Muscle layer of colon (tissue), 2 donors: ENCODE results near the gene ZBTB14.

ENCODE experiments used
- H3K27ac ChIP-seq: one replicate; pipeline ENCODE4 v1.7.0; 2013; ENCODE audit warnings: low read depth, mild to moderate bottlenecking, low read length, moderate library complexity
- H3K27me3 ChIP-seq, 2 donors: one replicate each; pipeline ENCODE4 v1.7.0; 2013; ENCODE audit warnings: low read length in 2 of 2, mild to moderate bottlenecking in 2 of 2; ENCODE audit not compliant: insufficient read depth in 2 of 2, control insufficient read depth in 1 of 2
- H3K36me3 ChIP-seq: one replicate; pipeline ENCODE4 v1.7.0; 2013; ENCODE audit warnings: mild to moderate bottlenecking, low read length; ENCODE audit not compliant: insufficient read depth
- H3K4me1 ChIP-seq: one replicate; pipeline ENCODE4 v1.7.0; 2013; ENCODE audit warnings: mild to moderate bottlenecking, low read length; ENCODE audit not compliant: insufficient read depth
- H3K4me3 ChIP-seq, 2 donors: one replicate each; pipeline ENCODE4 v1.7.0; 2013; ENCODE audit warnings: low read length in 2 of 2, low read depth in 1 of 2, mild to moderate bottlenecking in 1 of 2, moderate library complexity in 1 of 2
- H3K9ac ChIP-seq: one replicate; pipeline ENCODE4 v1.7.0; 2013; ENCODE audit warnings: low read length
- H3K9me3 ChIP-seq: one replicate; pipeline ENCODE4 v1.7.0; 2013; ENCODE audit warnings: mild to moderate bottlenecking, low read length
- donor health status: abdominal sarcoma.
- donor health status: Adenocarcinoma of cecum.

ZBTB14 gene

GRCh38 chr18:5239447-5239846 lies 56.1 kb downstream of the ZBTB14 start:
- peaks cover 22% of the 10 kb centered on the region for H3K36me3 ChIP-seq
- H3K4me3 ChIP-seq = no peak overlapping the region
- peak overlapping the region; percentile 84 for H3K9ac ChIP-seq
- H3K27me3 ChIP-seq = no peaks in the 10 kb centered on the region
- no peak overlapping the region for H3K27ac ChIP-seq
- peaks cover 6% of the 10 kb centered on the region for H3K4me1 ChIP-seq
- no peaks in the 10 kb centered on the region for H3K9me3 ChIP-seq
